ENCODE data around the gene RALA. TPM values are rescaled to one million over a fixed set of nuclear protein-coding genes. Genes with fewer than 3 reads are reported as not detected.
"Not testable (repeated sequence)": the region's sequence is repeated elsewhere in the genome, so short reads cannot be mapped to it uniquely, and the experiment has no call there.

The RALA gene
- total and polyA plus RNA-seq, 4 donors: 5.7 to 18.8 (median 9.2) TPM

GRCh38 chr7:39666562-39666961 lies 43.2 kb downstream of the RALA start:
- no peaks in the 10 kb centered on the region for H3K27me3 ChIP-seq (ENCODE audit: control insufficient read depth in 4 of 4, insufficient read depth in 4 of 4, low read length in 3 of 4)
- H3K9ac ChIP-seq (ENCODE audit: low read depth in 1 of 2, low read length in 2 of 2): no peak overlapping the region
- no peak for TF ChIP-seq EGR1 (IDR thresholded peaks at IDR 0.05; ENCODE audit: low read depth in 2 of 2)
- TF ChIP-seq GABPA (IDR thresholded peaks at IDR 0.05 in 1 of 2, conservative IDR thresholded peaks at IDR 0.05 in 1 of 2): no peak
- TF ChIP-seq HNF4G (IDR thresholded peaks at IDR 0.05): no peak
- TF ChIP-seq ATF3 (IDR thresholded peaks at IDR 0.05): no peak
- no peak for TF ChIP-seq CTCF (IDR thresholded peaks at IDR 0.05; ENCODE audit: low read depth, low read length, missing input control)
- TF ChIP-seq FOXA1 (IDR thresholded peaks at IDR 0.05): no peak
- no peak for TF ChIP-seq YY1 (IDR thresholded peaks at IDR 0.05)
- no peak for TF ChIP-seq ZBTB33 (IDR thresholded peaks at IDR 0.05)
- TF ChIP-seq FOXA2 (IDR thresholded peaks at IDR 0.05): no peak
- TF ChIP-seq TAF1 (conservative IDR thresholded peaks at IDR 0.05): no peak
- no peak for TF ChIP-seq SP1 (IDR thresholded peaks at IDR 0.05)
- no peak for TF ChIP-seq MAX (IDR thresholded peaks at IDR 0.05)
- H3K4me3 ChIP-seq (ENCODE audit: low read depth in 1 of 3, low read length in 3 of 3): no peak overlapping the region
- no peaks in the 10 kb centered on the region for H3K9me3 ChIP-seq (ENCODE audit: control insufficient read depth in 4 of 4, low read length in 3 of 4)
- no peak for DNase-seq (ENCODE audit: low spot score)
- H3K36me3 ChIP-seq (ENCODE audit: control insufficient read depth in 4 of 4, insufficient read depth in 3 of 4, low read depth in 1 of 4, low read length in 3 of 4): peaks cover 0 to 2% (median 0%) of the 10 kb centered on the region in 4 donors
- H3K4me1 ChIP-seq (ENCODE audit: control insufficient read depth in 4 of 4, insufficient read depth in 4 of 4, low read length in 3 of 4): peaks cover 0 to 2% (median 0%) of the 10 kb centered on the region in 4 donors
- H3K27ac ChIP-seq (ENCODE audit: low read depth in 1 of 2, low read length in 2 of 2): no peak overlapping the region
- 97% methylated on average over 2 of the region's 2 CpGs for WGBS

GRCh38 chr7:39667341-39667923 lies 44.1 kb downstream of the RALA start:
- Histone ChIP-seq H3K9me3 (ENCODE audit: control insufficient read depth in 4 of 4, low read length in 3 of 4) (no peaks in the 10 kb centered on the region), H3K4me3 (ENCODE audit: low read depth in 1 of 3, low read length in 3 of 3) (no peak overlapping the region), H3K9ac (ENCODE audit: low read depth in 1 of 2, low read length in 2 of 2) (no peak overlapping the region), H3K27ac (ENCODE audit: low read depth in 1 of 2, low read length in 2 of 2) (no peak overlapping the region), H3K36me3 (ENCODE audit: control insufficient read depth in 4 of 4, insufficient read depth in 3 of 4, low read depth in 1 of 4, low read length in 3 of 4) (peaks cover 0 to 2% (median 0%) of the 10 kb centered on the region in 4 donors), H3K4me1 (ENCODE audit: control insufficient read depth in 4 of 4, insufficient read depth in 4 of 4, low read length in 3 of 4) (peaks cover 0 to 2% (median 0%) of the 10 kb centered on the region in 4 donors), H3K27me3 (ENCODE audit: control insufficient read depth in 4 of 4, insufficient read depth in 4 of 4, low read length in 3 of 4) (no peaks in the 10 kb centered on the region)
- DNase-seq (ENCODE audit: low spot score): no peak
- TF ChIP-seq ATF3 (IDR thresholded peaks at IDR 0.05) (no peak), HNF4A (conservative IDR thresholded peaks at IDR 0.05) (no peak), YY1 (IDR thresholded peaks at IDR 0.05) (no peak), NR2F2 (IDR thresholded peaks at IDR 0.05) (peak; percentile 20), RAD21 (IDR thresholded peaks at IDR 0.05) (no peak), EGR1 (IDR thresholded peaks at IDR 0.05; ENCODE audit: low read depth in 2 of 2) (no peak), FOXA2 (IDR thresholded peaks at IDR 0.05) (no peak), FOXA1 (IDR thresholded peaks at IDR 0.05) (no peak)
- 85% methylated on average over 3 of the region's 3 CpGs for WGBS

- WGBS: 92% methylated on average over 4 of the region's 4 CpGs
- not testable (repeated sequence) for H3K4me1 ChIP-seq (ENCODE audit: control insufficient read depth in 4 of 4, insufficient read depth in 4 of 4, low read length in 3 of 4); H3K36me3 ChIP-seq (ENCODE audit: control insufficient read depth in 4 of 4, insufficient read depth in 3 of 4, low read depth in 1 of 4, low read length in 3 of 4); DNase-seq (ENCODE audit: low spot score); H3K9me3 ChIP-seq (ENCODE audit: control insufficient read depth in 4 of 4, low read length in 3 of 4); H3K27me3 ChIP-seq (ENCODE audit: control insufficient read depth in 4 of 4, insufficient read depth in 4 of 4, low read length in 3 of 4); H3K4me3 ChIP-seq (ENCODE audit: low read depth in 1 of 3, low read length in 3 of 3); H3K9ac ChIP-seq (ENCODE audit: low read depth in 1 of 2, low read length in 2 of 2); H3K27ac ChIP-seq (ENCODE audit: low read depth in 1 of 2, low read length in 2 of 2)
Measured at GRCh38 chr7:39668280-39668679, 44.9 kb downstream of the RALA start.

Measured in liver (tissue), 9 donors.